Measurements from ENCODE around the gene EMC8.
"Not testable (repeated sequence)": the region's sequence is repeated elsewhere in the genome, so short reads cannot be mapped to it uniquely, and the experiment has no call there.

DNA sequence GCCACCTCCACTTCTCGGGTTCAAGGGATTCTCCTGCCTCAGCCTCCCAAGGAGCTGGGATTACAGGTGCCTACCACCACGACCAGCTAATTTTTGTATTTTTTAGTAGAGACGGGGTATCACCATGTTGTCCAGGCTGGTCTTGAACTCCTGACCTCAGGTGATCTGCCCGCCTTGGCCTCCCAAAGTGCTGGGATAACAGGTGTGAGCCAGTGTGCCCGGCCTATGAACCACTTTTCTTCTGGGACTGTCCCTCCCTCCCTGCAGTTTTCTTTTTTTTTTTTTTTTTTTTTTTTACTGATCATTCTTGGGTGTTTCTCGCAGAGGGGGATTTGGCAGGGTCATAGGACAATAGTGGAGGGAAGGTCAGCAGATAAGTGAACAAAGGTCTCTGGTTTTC is 8.0 kb upstream of the EMC8 start:
- not testable (repeated sequence) for TF ChIP-seq ELF4 (IDR thresholded peaks at IDR 0.05); FOXA1 (IDR thresholded peaks at IDR 0.05); BHLHE40 (IDR thresholded peaks at IDR 0.05; ENCODE audit: borderline replicate concordance); SUZ12 (IDR thresholded peaks at IDR 0.05); FOXK2 (IDR thresholded peaks at IDR 0.05); ARNT (IDR thresholded peaks at IDR 0.05); HDGF (IDR thresholded peaks at IDR 0.05; ENCODE audit: borderline replicate concordance)
